OCI-LY7 (cell line): ENCODE data around the gene S100A7A.

Experiments used
- EZH2phosphoT487 ChIP-seq: fragments of 200-600 bp; sonication (generic); IDR thresholded peaks from 2 replicates; pipeline ENCODE4 v1.6.1; 2018; ENCODE audit warnings: low read depth, borderline replicate concordance, mild to moderate bottlenecking, mixed run types, antibody characterized with exemption, low read length, moderate library complexity, mixed read lengths
- TF ChIP-seq, protein P1 (sequence below): fragments of 200-600 bp; sonication (generic); conservative IDR thresholded peaks from 2 replicates; pipeline ENCODE4 v1.5.1; 2014; ENCODE audit warnings: mild to moderate bottlenecking, antibody characterized with exemption, low read length, moderate library complexity, mixed read lengths

- TF ChIP-seq, protein P1, sequence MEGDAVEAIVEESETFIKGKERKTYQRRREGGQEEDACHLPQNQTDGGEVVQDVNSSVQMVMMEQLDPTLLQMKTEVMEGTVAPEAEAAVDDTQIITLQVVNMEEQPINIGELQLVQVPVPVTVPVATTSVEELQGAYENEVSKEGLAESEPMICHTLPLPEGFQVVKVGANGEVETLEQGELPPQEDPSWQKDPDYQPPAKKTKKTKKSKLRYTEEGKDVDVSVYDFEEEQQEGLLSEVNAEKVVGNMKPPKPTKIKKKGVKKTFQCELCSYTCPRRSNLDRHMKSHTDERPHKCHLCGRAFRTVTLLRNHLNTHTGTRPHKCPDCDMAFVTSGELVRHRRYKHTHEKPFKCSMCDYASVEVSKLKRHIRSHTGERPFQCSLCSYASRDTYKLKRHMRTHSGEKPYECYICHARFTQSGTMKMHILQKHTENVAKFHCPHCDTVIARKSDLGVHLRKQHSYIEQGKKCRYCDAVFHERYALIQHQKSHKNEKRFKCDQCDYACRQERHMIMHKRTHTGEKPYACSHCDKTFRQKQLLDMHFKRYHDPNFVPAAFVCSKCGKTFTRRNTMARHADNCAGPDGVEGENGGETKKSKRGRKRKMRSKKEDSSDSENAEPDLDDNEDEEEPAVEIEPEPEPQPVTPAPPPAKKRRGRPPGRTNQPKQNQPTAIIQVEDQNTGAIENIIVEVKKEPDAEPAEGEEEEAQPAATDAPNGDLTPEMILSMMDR = no peak
- TF ChIP-seq EZH2phosphoT487 = no peak
Measured at GRCh38 chr1:153432874-153433681, 16.8 kb downstream of the S100A7A start.
